HL-60 (cell line): ENCODE results near the gene TXNRD2.

Source experiments
- DNase-seq, 2 experiments: peaks; one replicate each; pipeline ENCODE4 v3.0.0-alpha.2; 2010 to 2020; ENCODE audit warnings: low read depth in 1 of 2, low spot score in 1 of 2
- H3K27ac ChIP-seq: fragments of 250-450 bp; sonication (Bioruptor Pico); replicated peaks from 2 replicates; pipeline ENCODE4 v1.5.1; 2020; ENCODE audit warnings: mild to moderate bottlenecking, moderate library complexity
- H3K27me3 ChIP-seq: fragments of 250-450 bp; sonication (Bioruptor Pico); 2 replicates; pipeline ENCODE4 v1.5.1; 2021; ENCODE audit warnings: mild to moderate bottlenecking, moderate library complexity; ENCODE audit not compliant: insufficient read depth, poor library complexity, severe bottlenecking
- H3K4me3 ChIP-seq: replicated peaks from 2 replicates; pipeline ENCODE4 v1.5.1; 2011; ENCODE audit warnings: mild to moderate bottlenecking, control low read depth, low read length; ENCODE audit not compliant: insufficient read depth
- CTCF ChIP-seq: IDR thresholded peaks from one replicate; pipeline ENCODE4 v1.5.1; 2011; ENCODE audit warnings: low read length, control low read depth, inconsistent platforms; ENCODE audit not compliant: insufficient read depth
- GABPA ChIP-seq: IDR thresholded peaks from 2 replicates; pipeline ENCODE4 v1.6.1; 2012; ENCODE audit warnings: low read depth
- POLR2AphosphoS5 ChIP-seq: IDR thresholded peaks from 2 replicates; pipeline ENCODE4 v1.6.1; 2012; ENCODE audit warnings: low read depth
- REST ChIP-seq: IDR thresholded peaks from 2 replicates; pipeline ENCODE4 v1.6.1; 2012; ENCODE audit warnings: low read depth; ENCODE audit not compliant: insufficient replicate concordance
- SPI1 ChIP-seq: IDR thresholded peaks from 2 replicates; pipeline ENCODE4 v1.6.1; 2012; ENCODE audit warnings: low read depth, mild to moderate bottlenecking, borderline replicate concordance

Gene TXNRD2

GRCh38 chr22:19963863-19964642 lies 22.4 kb upstream of the TXNRD2 start:
- Histone ChIP-seq H3K4me3 (no peak overlapping the region), H3K27me3 (no peaks in the 10 kb centered on the region), H3K27ac (no peak overlapping the region)
- DNase-seq: no peak
- TF ChIP-seq GABPA: no peak
- TF ChIP-seq CTCF: no peak
- TF ChIP-seq REST: no peak
- TF ChIP-seq SPI1: no peak
- no peak for TF ChIP-seq POLR2AphosphoS5

GRCh38 chr22:19962909-19963806 lies 21.5 kb upstream of the TXNRD2 start:
- Histone ChIP-seq H3K4me3 (no peak overlapping the region), H3K27me3 (no peaks in the 10 kb centered on the region), H3K27ac (no peak overlapping the region)
- DNase-seq: no peak
- TF ChIP-seq CTCF (no peak), POLR2AphosphoS5 (0 out of 2 replicates have a peak, but pooled peaks have one; percentile 36), REST (no peak), SPI1 (no peak), GABPA (no peak)

DNA sequence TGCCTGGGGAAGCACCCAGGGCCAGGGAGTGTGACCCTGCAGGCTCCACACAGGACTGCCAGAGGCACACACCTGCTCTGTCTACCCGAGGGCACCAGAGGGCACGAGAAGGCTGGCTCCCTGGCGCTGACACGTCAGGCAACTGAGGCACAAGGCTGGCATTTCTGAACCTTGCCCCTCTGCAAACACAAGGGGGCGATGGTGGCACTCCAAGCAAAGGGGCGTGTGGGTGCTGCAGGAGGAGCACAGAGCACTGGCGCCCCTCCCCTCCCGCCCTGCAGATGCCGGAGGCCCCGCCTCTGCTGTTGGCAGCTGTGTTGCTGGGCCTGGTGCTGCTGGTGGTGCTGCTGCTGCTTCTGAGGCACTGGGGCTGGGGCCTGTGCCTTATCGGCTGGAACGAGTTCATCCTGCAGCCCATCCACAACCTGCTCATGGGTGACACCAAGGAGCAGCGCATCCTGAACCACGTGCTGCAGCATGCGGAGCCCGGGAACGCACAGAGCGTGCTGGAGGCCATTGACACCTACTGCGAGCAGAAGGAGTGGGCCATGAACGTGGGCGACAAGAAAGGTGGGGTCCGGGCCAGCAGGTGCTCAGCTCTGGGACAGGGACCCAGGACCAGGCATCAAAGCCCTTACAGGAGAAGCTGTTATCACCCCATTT lies 20.8 kb upstream of the TXNRD2 start:
- no peaks in the 10 kb centered on the region for H3K27me3 ChIP-seq
- DNase-seq: peak in 1 of 2 experiments; percentile 56
- no peak overlapping the region for H3K27ac ChIP-seq
- TF ChIP-seq GABPA: no peak
- TF ChIP-seq POLR2AphosphoS5: 0 out of 2 replicates have a peak, but pooled peaks have one; percentile 24
- no peak overlapping the region for H3K4me3 ChIP-seq
